ENCODE results near the gene DAG1.

GRCh38 chr3:49482766-49483165, 12.7 kb downstream of the DAG1 start:
- TF ChIP-seq GABPA (IDR thresholded peaks at IDR 0.05; ENCODE audit: low read depth), result no peak
- TF ChIP-seq CTCF (IDR thresholded peaks at IDR 0.05), result no peak
- no peak for TF ChIP-seq SMC3 (IDR thresholded peaks at IDR 0.05; ENCODE audit: low read depth, low read length)
- TF ChIP-seq USF2 (IDR thresholded peaks at IDR 0.05; ENCODE audit: borderline replicate concordance, low read depth, low read length), result no peak
- no peak for TF ChIP-seq TAF1 (IDR thresholded peaks at IDR 0.05; ENCODE audit: borderline replicate concordance, low read depth, low read length)
- no peak for TF ChIP-seq POLR2AphosphoS5 (IDR thresholded peaks at IDR 0.05; ENCODE audit: low read depth, low read length)
- no peak for TF ChIP-seq SIN3A (IDR thresholded peaks at IDR 0.05; ENCODE audit: borderline replicate concordance, low read depth, low read length)
- no peak for TF ChIP-seq TCF12 (IDR thresholded peaks at IDR 0.05)
- no peak for TF ChIP-seq EP300 (IDR thresholded peaks at IDR 0.05; ENCODE audit: borderline replicate concordance in 1 of 2, low read depth in 1 of 2, low read length in 1 of 2)
- TF ChIP-seq RFX5 (IDR thresholded peaks at IDR 0.05; ENCODE audit: low read length), result no peak
- no peak for TF ChIP-seq NFIC (IDR thresholded peaks at IDR 0.05; ENCODE audit: borderline replicate concordance)
- no peak for TF ChIP-seq FOSL2 (IDR thresholded peaks at IDR 0.05; ENCODE audit: borderline replicate concordance, low read depth)
- TF ChIP-seq MXI1 (IDR thresholded peaks at IDR 0.05; ENCODE audit: low read depth, low read length), result no peak
- no peak for TF ChIP-seq REST (IDR thresholded peaks at IDR 0.05; ENCODE audit: low read depth, low read length)

Measured in SK-N-SH (cell line).